ENCODE measurements around the gene BRPF3.

The BRPF3 gene

GRCh38 chr6:36180126-36180525, 16.4 kb upstream of the BRPF3 start:
- DNase-seq (ENCODE audit: low read depth) = no peak
- in situ Hi-C loops (cut with HindIII; ENCODE audit: low sequenced_read_pairs) = no loop called here
- H3K4me3 ChIP-seq (ENCODE audit: low read depth, low read length) = no peak overlapping the region
- no peak for TF ChIP-seq CTCF (IDR thresholded peaks at IDR 0.05; ENCODE audit: low read depth, low read length, missing control alignments)

GRCh38 chr6:36184311-36184710, 12.2 kb upstream of the BRPF3 start:
- in situ Hi-C loops (cut with HindIII; ENCODE audit: low sequenced_read_pairs) = no loop called here

GRCh38 chr6:36186199-36186598, 10.3 kb upstream of the BRPF3 start:
- no peak for DNase-seq (ENCODE audit: low read depth)
- in situ Hi-C loops (cut with HindIII; ENCODE audit: low sequenced_read_pairs) = no loop called here
- no peak overlapping the region for H3K4me3 ChIP-seq (ENCODE audit: low read depth, low read length)
- TF ChIP-seq CTCF (IDR thresholded peaks at IDR 0.05; ENCODE audit: low read depth, low read length, missing control alignments) = no peak

More at GRCh38 chr6:36184311-36184710, 12.2 kb upstream of the BRPF3 start:
- DNase-seq (ENCODE audit: low read depth) = no peak
- no peak overlapping the region for H3K4me3 ChIP-seq (ENCODE audit: low read depth, low read length)
- TF ChIP-seq CTCF (IDR thresholded peaks at IDR 0.05; ENCODE audit: low read depth, low read length, missing control alignments) = no peak

- no peak overlapping the region for H3K4me3 ChIP-seq (ENCODE audit: low read depth, low read length)
- DNase-seq (ENCODE audit: low read depth) = no peak
- in situ Hi-C loops (cut with HindIII; ENCODE audit: low sequenced_read_pairs) = no loop called here
- no peak for TF ChIP-seq CTCF (IDR thresholded peaks at IDR 0.05; ENCODE audit: low read depth, low read length, missing control alignments)
Measured at GRCh38 chr6:36187446-36187845, 9.1 kb upstream of the BRPF3 start.

GRCh38 chr6:36195471-36196112, 952 bp upstream of the BRPF3 start:
- TF ChIP-seq CTCF (IDR thresholded peaks at IDR 0.05; ENCODE audit: low read depth, low read length, missing control alignments) = no peak
- no peak for DNase-seq (ENCODE audit: low read depth)
- peak overlapping the region; percentile 59 for H3K4me3 ChIP-seq (ENCODE audit: low read depth, low read length)
- in situ Hi-C loops (cut with HindIII; ENCODE audit: low sequenced_read_pairs) = no loop called here

- H3K4me3 ChIP-seq (ENCODE audit: low read depth, low read length) = peak overlapping the region; percentile 59
- TF ChIP-seq CTCF (IDR thresholded peaks at IDR 0.05; ENCODE audit: low read depth, low read length, missing control alignments) = no peak
- DNase-seq (ENCODE audit: low read depth) = peak; percentile 94
- in situ Hi-C loops (cut with HindIII; ENCODE audit: low sequenced_read_pairs) = no loop called here
Measured at GRCh38 chr6:36196880-36197548, 470 bp downstream of the BRPF3 start.
